ENCODE measurements around the gene LMX1A. TPM values are rescaled to one million over a fixed set of nuclear protein-coding genes. Genes with fewer than 3 reads are reported as not detected.

LMX1A gene
- total and polyA plus RNA-seq, 2 of the 13 experiments (the other 11 are each of a cell fraction or from before 2014, with no cell fraction given): 0.07 TPM; not detected in 1

DNA sequence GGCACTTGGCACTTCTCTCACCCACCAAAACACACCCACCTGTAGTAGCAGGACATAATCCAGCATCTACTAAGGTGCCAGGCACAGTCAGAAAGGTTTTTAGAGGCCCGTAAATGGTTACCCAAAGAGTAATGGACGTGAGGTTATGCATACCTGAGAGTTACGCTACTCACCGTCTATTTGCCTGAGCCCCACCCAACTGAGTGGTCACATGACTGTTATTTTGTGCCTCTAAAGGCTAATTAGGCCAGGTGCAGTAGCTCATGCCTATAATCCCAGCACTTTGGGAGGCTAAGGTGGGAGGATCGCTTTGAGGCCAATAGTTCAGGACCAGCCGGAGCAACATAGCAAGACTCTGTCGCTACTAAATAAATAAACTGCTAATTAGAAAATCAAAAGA is 11.0 kb downstream of the LMX1A start (continued):
- TF ChIP-seq REST (IDR thresholded peaks at IDR 0.05; ENCODE audit: borderline replicate concordance in 1 of 2, low read depth in 1 of 2, low read length in 2 of 2) (no peak), TBL1XR1 (IDR thresholded peaks at IDR 0.05; ENCODE audit: borderline replicate concordance, low read length, partially characterized antibody) (no peak), RXRA (CRISPR knock-in tag; IDR thresholded peaks at IDR 0.05) (no peak)
- TF ChIP-seq, protein P1, sequence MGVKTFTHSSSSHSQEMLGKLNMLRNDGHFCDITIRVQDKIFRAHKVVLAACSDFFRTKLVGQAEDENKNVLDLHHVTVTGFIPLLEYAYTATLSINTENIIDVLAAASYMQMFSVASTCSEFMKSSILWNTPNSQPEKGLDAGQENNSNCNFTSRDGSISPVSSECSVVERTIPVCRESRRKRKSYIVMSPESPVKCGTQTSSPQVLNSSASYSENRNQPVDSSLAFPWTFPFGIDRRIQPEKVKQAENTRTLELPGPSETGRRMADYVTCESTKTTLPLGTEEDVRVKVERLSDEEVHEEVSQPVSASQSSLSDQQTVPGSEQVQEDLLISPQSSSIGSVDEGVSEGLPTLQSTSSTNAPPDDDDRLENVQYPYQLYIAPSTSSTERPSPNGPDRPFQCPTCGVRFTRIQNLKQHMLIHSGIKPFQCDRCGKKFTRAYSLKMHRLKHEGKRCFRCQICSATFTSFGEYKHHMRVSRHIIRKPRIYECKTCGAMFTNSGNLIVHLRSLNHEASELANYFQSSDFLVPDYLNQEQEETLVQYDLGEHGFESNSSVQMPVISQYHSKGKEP (CRISPR knock-in tag; IDR thresholded peaks at IDR 0.05): no peak

DNA sequence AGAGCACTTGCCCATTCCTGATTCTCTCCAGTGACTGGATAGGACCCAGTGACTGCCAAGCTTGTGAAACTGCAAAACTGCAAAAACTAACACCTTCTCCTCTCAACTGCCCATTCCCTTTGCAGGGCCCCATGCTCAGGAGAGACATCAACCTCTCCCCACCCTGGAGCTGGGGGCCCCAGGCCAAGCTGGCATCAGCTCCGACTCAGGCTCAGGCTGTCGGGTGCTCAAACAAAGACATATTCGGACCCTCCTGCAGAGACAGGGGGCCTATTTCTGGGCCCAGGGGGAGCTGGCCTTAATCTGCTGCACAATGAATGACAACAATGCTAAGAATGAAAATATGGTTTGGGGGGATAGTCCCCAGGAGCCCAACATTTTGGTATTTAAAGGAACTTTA is 11.8 kb downstream of the LMX1A start:
- Histone ChIP-seq H3K4me2 (ENCODE audit: low read depth, low read length) (no peak overlapping the region), H3K27me3 (ENCODE audit: control insufficient read depth in 1 of 2, insufficient read depth in 2 of 2, low read length in 2 of 2) (peaks cover 0 to 3% of the 10 kb centered on the region in 2 experiments; a peak in 1 of 5 replicates), H3K27ac (ENCODE audit: extremely low read length, insufficient read depth, low read length) (no peak overlapping the region), H3K9me3 (ENCODE audit: low read length) (no peaks in the 10 kb centered on the region), H3K9ac (ENCODE audit: insufficient read depth, low read depth, low read length) (no peak overlapping the region), H3K79me2 (ENCODE audit: insufficient read depth, low read length) (no peaks in the 10 kb centered on the region), H3K36me3 (replicated peaks in 1 of 2; ENCODE audit: control insufficient read depth in 1 of 2, insufficient read depth in 2 of 2, low read length in 2 of 2) (no peaks in the 10 kb centered on the region), H4K20me1 (ENCODE audit: insufficient read depth, low read length) (no peaks in the 10 kb centered on the region), H3K4me3 (replicated peaks in 1 of 3; ENCODE audit: insufficient read depth in 1 of 3, low read depth in 2 of 3, low read length in 3 of 3) (no peak overlapping the region), H2AFZ (ENCODE audit: low read length) (no peak overlapping the region), H3K4me1 (ENCODE audit: insufficient read depth, low read length) (no peaks in the 10 kb centered on the region)
- DNase-seq (ENCODE audit: low spot score) (no peak), FAIRE-seq (no peak), ATAC-seq (no peak)
- no TSS peak for BruUV-seq (replicated peaks)
- WGBS (ENCODE audit: low lambda C conversion rate): 75% methylated on average over 2 of the region's 3 CpGs
- POLR2A ChIA-PET: no interaction called here
- CTCF ChIA-PET (ENCODE audit: low intra/inter-chr PET ratio, low total read pairs): no interaction called here
- in situ Hi-C loops (cut with HindIII; ENCODE audit: extremely low pct_ligation_motif_present, low pct_unique_long_range_greater_than_20kb): no loop called here
- intact Hi-C loops (cut with micrococcal nuclease; ENCODE audit: unreplicated experiment): no loop called here
- TF ChIP-seq ZNF549 (CRISPR knock-in tag; IDR thresholded peaks at IDR 0.05): no peak
- no peak for TF ChIP-seq HMGXB3 (CRISPR knock-in tag; IDR thresholded peaks at IDR 0.05; ENCODE audit: borderline replicate concordance)
- TF ChIP-seq, protein P2, sequence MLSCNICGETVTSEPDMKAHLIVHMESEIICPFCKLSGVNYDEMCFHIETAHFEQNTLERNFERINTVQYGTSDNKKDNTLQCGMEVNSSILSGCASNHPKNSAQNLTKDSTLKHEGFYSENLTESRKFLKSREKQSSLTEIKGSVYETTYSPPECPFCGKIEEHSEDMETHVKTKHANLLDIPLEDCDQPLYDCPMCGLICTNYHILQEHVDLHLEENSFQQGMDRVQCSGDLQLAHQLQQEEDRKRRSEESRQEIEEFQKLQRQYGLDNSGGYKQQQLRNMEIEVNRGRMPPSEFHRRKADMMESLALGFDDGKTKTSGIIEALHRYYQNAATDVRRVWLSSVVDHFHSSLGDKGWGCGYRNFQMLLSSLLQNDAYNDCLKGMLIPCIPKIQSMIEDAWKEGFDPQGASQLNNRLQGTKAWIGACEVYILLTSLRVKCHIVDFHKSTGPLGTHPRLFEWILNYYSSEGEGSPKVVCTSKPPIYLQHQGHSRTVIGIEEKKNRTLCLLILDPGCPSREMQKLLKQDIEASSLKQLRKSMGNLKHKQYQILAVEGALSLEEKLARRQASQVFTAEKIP (CRISPR knock-in tag; IDR thresholded peaks at IDR 0.05; ENCODE audit: borderline replicate concordance): no peak
- no peak for TF ChIP-seq NFYB (CRISPR knock-in tag; IDR thresholded peaks at IDR 0.05)
- TF ChIP-seq ATF1 (CRISPR knock-in tag; IDR thresholded peaks at IDR 0.05): no peak
- TF ChIP-seq BRCA1 (CRISPR knock-in tag; IDR thresholded peaks at IDR 0.05): no peak
- TF ChIP-seq ZFP82 (CRISPR knock-in tag; IDR thresholded peaks at IDR 0.05; ENCODE audit: borderline replicate concordance): no peak
- no peak for TF ChIP-seq ZNF333 (CRISPR knock-in tag; IDR thresholded peaks at IDR 0.05; ENCODE audit: borderline replicate concordance)
